NB4 (cell line): ENCODE results near the gene CNN2.

Experiments used
- DNase-seq: peaks from one replicate; pipeline ENCODE4 v3.0.0; 2010; ENCODE audit warnings: low read depth
- H3K4me3 ChIP-seq: one replicate; pipeline ENCODE4 v1.5.1; 2011; ENCODE audit warnings: mild to moderate bottlenecking, low read depth, low read length, moderate library complexity
- MYC ChIP-seq: IDR thresholded peaks from 2 replicates; pipeline ENCODE4 v1.6.1; 2011; ENCODE audit warnings: low read depth, low read length
- POLR2A ChIP-seq: IDR thresholded peaks from 2 replicates; pipeline ENCODE4 v1.6.1; 2011; ENCODE audit warnings: mild to moderate bottlenecking; ENCODE audit not compliant: insufficient read length; ENCODE audit errors: extremely low read depth
- TF ChIP-seq, protein P1 (sequence below): IDR thresholded peaks from one replicate; pipeline ENCODE4 v1.5.1; 2012; ENCODE audit warnings: low read depth, low read length
- TF ChIP-seq, protein P2 (sequence below): IDR thresholded peaks from 2 replicates; pipeline ENCODE4 v1.6.1; 2011; ENCODE audit warnings: low read depth, low read length

CNN2 gene

DNA sequence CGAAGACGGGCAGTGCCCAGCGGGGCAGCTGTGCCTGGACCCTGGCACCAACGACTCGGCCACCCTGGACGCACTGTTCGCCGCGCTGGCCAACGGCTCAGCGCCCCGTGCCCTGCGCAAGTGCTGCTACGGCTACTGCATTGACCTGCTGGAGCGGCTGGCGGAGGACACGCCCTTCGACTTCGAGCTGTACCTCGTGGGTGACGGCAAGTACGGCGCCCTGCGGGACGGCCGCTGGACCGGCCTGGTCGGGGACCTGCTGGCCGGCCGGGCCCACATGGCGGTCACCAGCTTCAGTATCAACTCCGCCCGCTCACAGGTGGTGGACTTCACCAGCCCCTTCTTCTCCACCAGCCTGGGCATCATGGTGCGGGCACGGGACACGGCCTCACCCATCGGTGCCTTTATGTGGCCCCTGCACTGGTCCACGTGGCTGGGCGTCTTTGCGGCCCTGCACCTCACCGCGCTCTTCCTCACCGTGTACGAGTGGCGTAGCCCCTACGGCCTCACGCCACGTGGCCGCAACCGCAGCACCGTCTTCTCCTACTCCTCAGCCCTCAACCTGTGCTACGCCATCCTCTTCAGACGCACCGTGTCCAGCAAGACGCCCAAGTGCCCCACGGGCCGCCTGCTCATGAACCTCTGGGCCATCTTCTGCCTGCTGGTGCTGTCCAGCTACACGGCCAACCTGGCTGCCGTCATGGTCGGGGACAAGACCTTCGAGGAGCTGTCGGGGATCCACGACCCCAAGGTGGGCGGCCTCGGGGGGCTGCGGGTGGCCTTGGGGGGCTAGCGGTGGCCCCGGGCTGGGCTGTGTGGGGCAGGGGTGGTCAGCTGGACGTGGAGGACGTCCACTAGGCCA lies 21.4 kb upstream of the CNN2 start:
- TF ChIP-seq POLR2A = no peak
- TF ChIP-seq, protein P1, sequence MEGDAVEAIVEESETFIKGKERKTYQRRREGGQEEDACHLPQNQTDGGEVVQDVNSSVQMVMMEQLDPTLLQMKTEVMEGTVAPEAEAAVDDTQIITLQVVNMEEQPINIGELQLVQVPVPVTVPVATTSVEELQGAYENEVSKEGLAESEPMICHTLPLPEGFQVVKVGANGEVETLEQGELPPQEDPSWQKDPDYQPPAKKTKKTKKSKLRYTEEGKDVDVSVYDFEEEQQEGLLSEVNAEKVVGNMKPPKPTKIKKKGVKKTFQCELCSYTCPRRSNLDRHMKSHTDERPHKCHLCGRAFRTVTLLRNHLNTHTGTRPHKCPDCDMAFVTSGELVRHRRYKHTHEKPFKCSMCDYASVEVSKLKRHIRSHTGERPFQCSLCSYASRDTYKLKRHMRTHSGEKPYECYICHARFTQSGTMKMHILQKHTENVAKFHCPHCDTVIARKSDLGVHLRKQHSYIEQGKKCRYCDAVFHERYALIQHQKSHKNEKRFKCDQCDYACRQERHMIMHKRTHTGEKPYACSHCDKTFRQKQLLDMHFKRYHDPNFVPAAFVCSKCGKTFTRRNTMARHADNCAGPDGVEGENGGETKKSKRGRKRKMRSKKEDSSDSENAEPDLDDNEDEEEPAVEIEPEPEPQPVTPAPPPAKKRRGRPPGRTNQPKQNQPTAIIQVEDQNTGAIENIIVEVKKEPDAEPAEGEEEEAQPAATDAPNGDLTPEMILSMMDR = no peak
- TF ChIP-seq, protein P2, sequence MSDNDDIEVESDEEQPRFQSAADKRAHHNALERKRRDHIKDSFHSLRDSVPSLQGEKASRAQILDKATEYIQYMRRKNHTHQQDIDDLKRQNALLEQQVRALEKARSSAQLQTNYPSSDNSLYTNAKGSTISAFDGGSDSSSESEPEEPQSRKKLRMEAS = no peak
- no peak for TF ChIP-seq MYC
- DNase-seq = no peak

DNA sequence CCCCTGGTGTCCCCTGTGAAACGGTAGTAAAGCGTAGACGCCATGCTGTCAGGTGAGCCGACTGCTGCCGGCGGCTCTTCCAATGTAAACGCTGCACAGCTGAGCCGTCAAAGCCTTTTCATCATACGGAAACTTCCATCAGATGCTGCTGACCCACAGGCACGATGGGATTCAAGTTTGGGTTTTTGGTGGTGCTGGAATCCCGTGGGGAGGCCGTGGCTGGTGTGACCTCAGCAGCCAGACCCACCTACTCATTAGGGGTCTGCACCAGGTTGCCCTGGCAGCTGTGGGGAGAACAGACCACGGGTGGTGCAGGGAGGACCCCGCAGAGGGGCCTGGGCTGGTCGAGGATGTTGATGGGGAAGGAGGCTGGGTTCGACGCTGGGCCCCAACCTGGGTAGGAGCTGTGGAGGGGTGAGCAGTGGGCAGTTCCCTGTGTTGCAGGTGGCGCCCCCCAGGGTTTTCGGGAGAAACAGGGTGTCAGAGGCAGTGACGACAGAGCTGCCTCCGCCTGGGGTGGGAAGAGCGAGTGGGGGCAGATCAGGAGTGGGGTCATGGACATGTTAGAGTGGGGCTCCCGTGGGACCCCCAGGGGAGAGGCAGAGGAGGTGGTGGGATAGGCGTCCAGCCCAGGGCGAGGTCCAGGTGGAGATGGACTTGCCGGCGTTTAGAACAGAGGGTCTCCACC lies 19.6 kb upstream of the CNN2 start:
- no peak for DNase-seq
- H3K4me3 ChIP-seq = no peak overlapping the region
- TF ChIP-seq MYC = no peak
- TF ChIP-seq, protein P1 = no peak
- TF ChIP-seq POLR2A = no peak
- TF ChIP-seq, protein P2 = no peak

More for the DNA sequence above, 21.4 kb upstream of the CNN2 start:
- no peak overlapping the region for H3K4me3 ChIP-seq

DNA sequence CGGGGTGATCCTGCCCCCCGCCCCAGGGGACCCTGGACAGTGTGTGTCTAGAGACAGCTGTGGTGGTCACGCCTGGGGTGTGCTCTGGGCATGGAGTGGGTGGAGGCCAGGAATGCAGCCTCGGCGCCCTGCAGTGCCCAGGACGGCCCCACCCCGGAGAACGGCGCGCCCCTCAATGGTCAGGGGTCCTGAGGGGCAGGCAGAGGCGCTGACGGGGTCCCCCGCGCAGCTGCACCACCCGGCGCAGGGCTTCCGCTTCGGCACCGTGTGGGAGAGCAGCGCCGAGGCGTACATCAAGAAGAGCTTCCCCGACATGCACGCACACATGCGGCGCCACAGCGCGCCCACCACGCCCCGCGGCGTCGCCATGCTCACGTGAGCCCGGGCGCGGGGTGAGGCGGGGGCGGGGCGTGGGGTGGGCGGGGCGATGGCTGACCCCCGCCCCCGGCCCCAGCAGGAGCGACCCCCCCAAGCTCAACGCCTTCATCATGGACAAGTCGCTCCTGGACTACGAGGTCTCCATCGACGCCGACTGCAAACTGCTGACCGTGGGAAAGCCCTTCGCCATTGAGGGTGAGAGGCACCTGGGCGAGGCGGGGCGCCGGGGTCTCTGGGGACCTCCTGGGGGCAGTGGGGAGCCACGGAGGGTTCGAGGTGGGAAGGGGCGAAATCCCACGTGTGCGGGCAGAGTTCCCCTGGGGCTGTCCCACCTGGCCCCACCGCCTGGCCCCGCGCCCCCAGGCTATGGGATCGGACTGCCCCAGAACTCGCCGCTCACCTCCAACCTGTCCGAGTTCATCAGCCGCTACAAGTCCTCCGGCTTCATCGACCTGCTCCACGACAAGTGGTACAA lies 18.8 kb upstream of the CNN2 start:
- DNase-seq = no peak
- TF ChIP-seq POLR2A (no peak), MYC (no peak)
- TF ChIP-seq, protein P1 = no peak
- TF ChIP-seq, protein P2 = no peak
- no peak overlapping the region for H3K4me3 ChIP-seq

DNA sequence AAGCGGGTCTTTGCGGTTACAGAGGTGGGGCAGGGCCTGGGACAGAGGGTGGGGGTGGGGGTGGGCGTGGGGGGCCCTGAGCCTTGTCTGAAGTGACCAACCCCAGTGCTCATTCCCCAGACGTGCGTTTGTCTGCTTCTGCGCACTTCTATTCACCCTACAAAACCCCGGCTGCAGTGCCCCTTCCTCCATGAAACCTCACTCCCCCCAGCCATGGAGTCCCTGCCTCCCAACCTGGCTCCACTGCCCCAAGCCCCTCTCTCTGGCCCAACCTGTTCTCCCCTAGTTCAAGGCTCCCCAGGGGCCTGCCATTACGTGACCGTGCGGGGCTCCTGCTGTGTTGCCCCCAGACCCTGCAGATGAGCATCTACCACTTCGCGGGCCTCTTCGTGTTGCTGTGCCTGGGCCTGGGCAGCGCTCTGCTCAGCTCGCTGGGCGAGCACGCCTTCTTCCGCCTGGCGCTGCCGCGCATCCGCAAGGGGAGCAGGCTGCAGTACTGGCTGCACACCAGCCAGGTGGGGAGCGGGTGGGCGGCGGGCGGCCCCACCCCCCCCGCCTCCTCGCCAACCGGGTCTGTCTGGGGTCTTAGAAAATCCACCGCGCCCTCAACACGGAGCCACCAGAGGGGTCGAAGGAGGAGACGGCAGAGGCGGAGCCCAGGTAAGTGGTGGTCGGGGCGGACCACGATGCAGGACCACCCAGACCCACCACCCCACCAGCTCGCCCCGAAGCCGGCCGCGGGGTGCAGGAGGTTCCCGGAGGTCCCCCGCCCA lies 18.0 kb upstream of the CNN2 start:
- TF ChIP-seq POLR2A (no peak), MYC (no peak)
- TF ChIP-seq, protein P2 = no peak
- TF ChIP-seq, protein P1 = no peak
- DNase-seq = no peak
- no peak overlapping the region for H3K4me3 ChIP-seq
